ENCODE data around the gene RNH1.

The RNH1 gene

DNA sequence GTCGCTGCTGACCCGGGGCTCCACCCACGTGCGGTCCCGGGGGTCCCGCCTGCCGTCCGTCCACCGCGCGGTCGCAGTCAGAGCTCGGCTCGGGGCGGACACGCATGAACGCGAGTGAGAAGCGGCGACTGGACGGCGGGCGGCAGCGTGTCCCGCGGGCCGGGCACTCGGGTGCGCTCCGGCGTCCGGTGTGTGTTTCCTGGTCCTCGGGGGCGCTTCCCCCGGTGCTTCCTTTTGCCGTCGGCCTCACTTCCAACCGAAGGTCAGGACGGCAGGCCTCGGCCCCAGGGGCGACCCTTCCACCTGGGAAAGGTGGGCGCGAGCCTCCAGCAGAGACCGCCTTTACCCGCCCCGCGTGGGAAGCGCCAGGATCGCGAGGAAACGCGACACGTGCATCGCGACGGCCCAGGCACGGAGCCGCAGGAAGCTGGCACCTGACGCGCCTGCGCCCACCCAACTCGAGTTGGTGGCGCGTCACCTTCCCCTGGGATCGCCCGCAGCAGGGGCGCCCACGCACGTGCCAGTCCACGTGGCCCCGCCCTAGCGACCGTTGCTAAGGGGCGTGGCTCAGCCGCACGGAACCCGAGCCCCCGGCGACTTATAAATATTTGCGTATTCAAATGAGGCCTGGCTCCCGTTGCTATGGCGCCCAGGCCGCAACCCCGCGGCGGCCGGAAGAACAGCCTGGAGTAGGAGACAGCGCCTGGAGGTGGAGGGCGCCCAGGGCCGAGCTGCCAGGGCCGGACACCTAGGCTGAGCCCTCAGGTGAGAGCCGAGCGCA, 30.0 kb upstream of the RNH1 start, which contains the start of gene LRRC56:
Gene LRRC56, plus strand, starts transcription at position 687 of the 781 bp plus-strand sequence. CDS start 3,158 bp downstream, outside the sequence.
- Histone ChIP-seq H3K4me1 (ENCODE audit: insufficient read depth, low read length, poor library complexity, severe bottlenecking) (peaks cover 17% of the 10 kb centered on the region), H3K36me3 (ENCODE audit: insufficient read depth, low read length) (peaks cover 2% of the 10 kb centered on the region; the same call in 1 of the 2 replicates), H4K20me1 (ENCODE audit: insufficient read depth, low read length, poor library complexity, severe bottlenecking) (peaks cover 18% of the 10 kb centered on the region), H3K4me2 (ENCODE audit: low read depth, low read length, poor library complexity, severe bottlenecking) (peak within 1 kb of the TSS; percentile 70), H2AFZ (ENCODE audit: low read length) (no peak within 1 kb of the TSS), H3F3A (ENCODE audit: low read depth) (no peaks in the 10 kb centered on the region), H3K4me3 (ENCODE audit: low read length, poor library complexity, severe bottlenecking) (peak within 1 kb of the TSS; percentile 82), H3K27me3 (ENCODE audit: insufficient read depth, low read length, poor library complexity, severe bottlenecking) (no peaks in the 10 kb centered on the region), H3K79me2 (ENCODE audit: insufficient read depth, low read length) (peaks cover 17% of the 10 kb centered on the region), H3K9me2 (replicated peaks; ENCODE audit: low read depth, low read length) (no peaks in the 10 kb centered on the region), H3K9ac (ENCODE audit: low read depth, low read length, poor library complexity, severe bottlenecking) (peak within 1 kb of the TSS; percentile 81), H3K9me3 (ENCODE audit: insufficient read depth, low read depth, low read length) (no peaks in the 10 kb centered on the region)
- no peak for TF ChIP-seq EZH2phosphoT487 (IDR thresholded peaks at IDR 0.05; ENCODE audit: borderline replicate concordance)
- TF ChIP-seq, protein P1, sequence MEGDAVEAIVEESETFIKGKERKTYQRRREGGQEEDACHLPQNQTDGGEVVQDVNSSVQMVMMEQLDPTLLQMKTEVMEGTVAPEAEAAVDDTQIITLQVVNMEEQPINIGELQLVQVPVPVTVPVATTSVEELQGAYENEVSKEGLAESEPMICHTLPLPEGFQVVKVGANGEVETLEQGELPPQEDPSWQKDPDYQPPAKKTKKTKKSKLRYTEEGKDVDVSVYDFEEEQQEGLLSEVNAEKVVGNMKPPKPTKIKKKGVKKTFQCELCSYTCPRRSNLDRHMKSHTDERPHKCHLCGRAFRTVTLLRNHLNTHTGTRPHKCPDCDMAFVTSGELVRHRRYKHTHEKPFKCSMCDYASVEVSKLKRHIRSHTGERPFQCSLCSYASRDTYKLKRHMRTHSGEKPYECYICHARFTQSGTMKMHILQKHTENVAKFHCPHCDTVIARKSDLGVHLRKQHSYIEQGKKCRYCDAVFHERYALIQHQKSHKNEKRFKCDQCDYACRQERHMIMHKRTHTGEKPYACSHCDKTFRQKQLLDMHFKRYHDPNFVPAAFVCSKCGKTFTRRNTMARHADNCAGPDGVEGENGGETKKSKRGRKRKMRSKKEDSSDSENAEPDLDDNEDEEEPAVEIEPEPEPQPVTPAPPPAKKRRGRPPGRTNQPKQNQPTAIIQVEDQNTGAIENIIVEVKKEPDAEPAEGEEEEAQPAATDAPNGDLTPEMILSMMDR (conservative IDR thresholded peaks at IDR 0.05; ENCODE audit: low read length): no peak

DNA sequence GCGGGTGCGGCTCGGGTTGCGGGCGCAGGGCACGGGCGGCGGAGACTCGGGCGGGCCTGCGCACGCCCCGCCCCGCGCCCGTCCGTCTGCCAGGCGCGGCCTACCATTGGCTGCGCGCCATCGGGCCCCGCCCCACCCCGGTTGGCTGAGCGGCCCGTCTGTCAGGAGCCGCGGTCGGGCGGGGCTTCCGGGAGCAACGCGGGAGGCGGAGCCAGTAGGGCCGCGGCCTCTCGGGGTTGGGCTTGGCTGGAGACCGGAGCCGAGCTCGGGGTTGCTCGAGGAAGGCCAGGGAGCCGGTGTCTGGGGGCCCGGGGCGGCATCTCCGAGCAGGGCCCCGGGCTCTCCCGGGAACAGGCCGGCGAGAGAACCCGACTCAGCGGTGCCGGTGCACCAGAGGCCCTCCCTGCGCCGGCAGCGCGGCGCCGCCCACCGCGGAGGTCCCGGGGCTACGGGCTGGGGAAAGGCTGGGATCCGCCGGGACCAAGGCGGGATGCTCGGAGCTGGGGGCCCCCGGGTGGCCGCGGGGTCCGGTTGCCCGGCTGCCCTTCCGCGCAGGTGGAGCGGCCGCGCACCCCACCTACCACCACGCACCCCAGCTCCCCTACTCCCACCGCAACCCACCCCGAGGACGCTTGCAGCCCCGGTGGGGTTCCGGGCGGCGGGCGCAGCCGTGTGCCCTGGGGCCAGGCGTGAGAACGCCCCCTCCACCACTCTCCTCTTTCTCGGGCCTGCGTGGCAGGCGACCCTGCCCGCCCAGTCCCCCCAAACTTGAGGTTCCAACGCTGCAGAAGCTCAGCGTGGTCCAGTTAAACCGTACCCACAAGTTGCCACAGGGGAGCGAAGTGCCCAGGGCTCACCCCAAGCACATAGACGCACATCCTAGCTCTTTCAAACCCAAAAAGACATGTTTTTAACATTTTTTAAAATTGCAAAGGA, 28.7 kb upstream of the RNH1 start, which contains the start of gene HRAS:
Gene HRAS, minus strand, starts transcription at position 58 of the 936 bp plus-strand sequence.
- Histone ChIP-seq H3K4me2 (ENCODE audit: low read depth, low read length, poor library complexity, severe bottlenecking) (peak within 1 kb of the TSS; percentile 94), H2AFZ (ENCODE audit: low read length) (peak within 1 kb of the TSS; percentile 87), H3K9me3 (ENCODE audit: insufficient read depth, low read depth, low read length) (no peaks in the 10 kb centered on the region), H4K20me1 (ENCODE audit: insufficient read depth, low read length, poor library complexity, severe bottlenecking) (peaks cover 18% of the 10 kb centered on the region), H3K79me2 (ENCODE audit: insufficient read depth, low read length) (peaks cover 17% of the 10 kb centered on the region), H3K27me3 (ENCODE audit: insufficient read depth, low read length, poor library complexity, severe bottlenecking) (no peaks in the 10 kb centered on the region), H3F3A (ENCODE audit: low read depth) (no peaks in the 10 kb centered on the region), H3K4me1 (ENCODE audit: insufficient read depth, low read length, poor library complexity, severe bottlenecking) (peaks cover 17% of the 10 kb centered on the region), H3K36me3 (ENCODE audit: insufficient read depth, low read length) (peaks cover 4% of the 10 kb centered on the region; the same call in 1 of the 2 replicates), H3K9me2 (replicated peaks; ENCODE audit: low read depth, low read length) (no peaks in the 10 kb centered on the region), H3K9ac (ENCODE audit: low read depth, low read length, poor library complexity, severe bottlenecking) (peak within 1 kb of the TSS; percentile 85), H3K4me3 (ENCODE audit: low read length, poor library complexity, severe bottlenecking) (peak within 1 kb of the TSS; percentile 94)
- no peak for TF ChIP-seq EZH2phosphoT487 (IDR thresholded peaks at IDR 0.05; ENCODE audit: borderline replicate concordance)
- TF ChIP-seq, protein P1 (conservative IDR thresholded peaks at IDR 0.05; ENCODE audit: low read length): no peak

DNA sequence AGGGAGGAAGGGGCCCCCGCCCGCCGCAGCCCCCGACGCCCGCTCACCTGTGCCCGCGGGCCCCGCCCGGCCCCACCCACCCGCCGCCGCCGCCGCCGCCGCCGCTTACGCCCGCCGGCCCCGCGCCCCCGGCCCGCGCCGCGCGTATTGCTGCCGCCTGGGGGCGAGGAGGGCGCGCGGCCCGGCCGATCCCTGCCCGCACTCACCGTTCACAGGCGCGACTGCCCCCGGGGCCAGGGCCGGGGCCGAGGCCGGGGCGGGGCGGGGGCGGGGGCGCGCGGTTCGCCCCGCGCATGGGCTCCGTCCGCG, 28.1 kb upstream of the RNH1 start:
- Histone ChIP-seq H2AFZ (ENCODE audit: low read length) (no peak overlapping the region), H3K4me2 (ENCODE audit: low read depth, low read length, poor library complexity, severe bottlenecking) (no peak overlapping the region), H4K20me1 (ENCODE audit: insufficient read depth, low read length, poor library complexity, severe bottlenecking) (peaks cover 18% of the 10 kb centered on the region), H3K9ac (ENCODE audit: low read depth, low read length, poor library complexity, severe bottlenecking) (peak overlapping the region; percentile 85), H3K27me3 (ENCODE audit: insufficient read depth, low read length, poor library complexity, severe bottlenecking) (no peaks in the 10 kb centered on the region), H3K9me2 (replicated peaks; ENCODE audit: low read depth, low read length) (no peaks in the 10 kb centered on the region), H3K79me2 (ENCODE audit: insufficient read depth, low read length) (peaks cover 17% of the 10 kb centered on the region), H3F3A (ENCODE audit: low read depth) (no peaks in the 10 kb centered on the region), H3K4me3 (ENCODE audit: low read length, poor library complexity, severe bottlenecking) (peak overlapping the region; percentile 94), H3K36me3 (ENCODE audit: insufficient read depth, low read length) (peaks cover 4% of the 10 kb centered on the region; the same call in 1 of the 2 replicates), H3K9me3 (ENCODE audit: insufficient read depth, low read depth, low read length) (no peaks in the 10 kb centered on the region), H3K4me1 (ENCODE audit: insufficient read depth, low read length, poor library complexity, severe bottlenecking) (peaks cover 17% of the 10 kb centered on the region)
- no peak for TF ChIP-seq EZH2phosphoT487 (IDR thresholded peaks at IDR 0.05; ENCODE audit: borderline replicate concordance)
- TF ChIP-seq, protein P1 (conservative IDR thresholded peaks at IDR 0.05; ENCODE audit: low read length): no peak
